HS-5 (cell line): Measurements from ENCODE around the gene TRPM8.
"Not testable (repeated sequence)": the region's sequence is repeated elsewhere in the genome, so short reads cannot be mapped to it uniquely, and the experiment has no call there.

ENCODE experiments used
- DNase-seq: peaks from one replicate; pipeline ENCODE4 v3.0.0-alpha.2; 2012; ENCODE audit warnings: low read depth

Gene TRPM8

DNA sequence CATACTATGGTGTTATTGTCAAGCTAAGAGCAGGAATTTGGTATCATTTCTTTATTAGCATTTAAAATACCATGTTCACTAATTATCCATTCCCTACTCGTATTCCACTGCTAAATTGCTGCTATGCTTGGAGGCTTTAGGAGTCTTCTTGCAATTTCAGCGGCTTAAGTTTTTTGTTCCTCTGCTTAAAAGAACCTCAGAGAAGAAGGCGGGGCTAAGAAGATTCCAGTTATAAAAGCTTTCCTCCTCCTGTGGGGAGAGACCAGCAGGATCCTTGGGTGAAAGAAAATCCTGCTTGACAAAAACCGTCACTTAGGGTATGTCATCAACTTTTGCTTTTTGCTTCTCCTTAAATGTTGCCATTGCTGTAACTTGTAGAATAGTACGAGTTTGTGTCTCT, at the start of gene TRPM8:
Gene TRPM8, plus strand, starts transcription at position 258 of the 400 bp plus-strand sequence. CDS start 9,165 bp downstream, outside the sequence.
- DNase-seq, result no peak

DNA sequence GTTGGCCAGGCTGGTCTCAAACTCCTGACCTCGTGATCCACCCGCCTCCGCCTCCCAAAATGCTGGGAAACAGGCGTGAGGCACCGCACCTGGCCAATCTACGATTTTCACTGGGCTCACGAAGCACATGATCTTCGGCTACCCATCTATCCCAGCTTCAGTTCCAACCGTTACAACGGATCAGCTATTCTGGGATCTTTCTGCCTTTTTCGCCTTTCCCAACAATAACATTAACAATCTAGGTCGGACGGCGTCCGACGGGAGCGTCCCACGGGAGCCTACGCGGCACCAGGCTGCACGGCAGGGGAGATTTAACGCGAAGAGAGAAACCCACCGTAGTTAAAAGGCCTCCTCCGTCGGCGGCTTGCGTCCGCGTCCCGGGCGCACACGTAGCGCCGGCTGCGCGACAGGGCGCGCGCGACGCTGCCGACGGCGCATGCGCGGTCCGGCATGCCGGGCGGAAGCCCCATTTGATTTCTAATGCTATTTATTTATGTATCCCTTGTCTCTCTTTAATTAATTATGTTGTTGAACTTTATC, 49.1 kb upstream of the TRPM8 start, which contains the start of gene MSL3B:
Gene MSL3B, minus strand, starts transcription at position 394 of the 540 bp plus-strand sequence.
- peak; percentile 35 for DNase-seq

DNA sequence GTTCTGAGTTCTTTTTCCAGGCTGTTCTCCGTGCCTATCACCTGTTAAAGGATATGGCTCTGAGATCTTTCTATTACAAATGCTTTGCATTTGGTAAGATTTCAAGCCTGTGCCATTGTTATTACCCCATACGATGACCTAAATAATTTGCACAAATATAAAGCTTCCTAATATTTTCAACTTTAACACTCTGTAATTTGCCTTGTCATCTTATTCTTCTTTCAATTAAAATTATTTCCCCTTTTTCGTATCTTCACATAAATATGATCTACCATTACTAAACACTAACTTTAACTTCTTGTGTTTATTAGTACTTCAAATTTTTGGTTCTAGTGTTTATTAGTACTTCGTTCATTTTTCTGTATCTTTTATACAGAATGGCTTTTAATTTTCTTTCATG, 45.7 kb upstream of the TRPM8 start:
- DNase-seq, result no peak

DNA sequence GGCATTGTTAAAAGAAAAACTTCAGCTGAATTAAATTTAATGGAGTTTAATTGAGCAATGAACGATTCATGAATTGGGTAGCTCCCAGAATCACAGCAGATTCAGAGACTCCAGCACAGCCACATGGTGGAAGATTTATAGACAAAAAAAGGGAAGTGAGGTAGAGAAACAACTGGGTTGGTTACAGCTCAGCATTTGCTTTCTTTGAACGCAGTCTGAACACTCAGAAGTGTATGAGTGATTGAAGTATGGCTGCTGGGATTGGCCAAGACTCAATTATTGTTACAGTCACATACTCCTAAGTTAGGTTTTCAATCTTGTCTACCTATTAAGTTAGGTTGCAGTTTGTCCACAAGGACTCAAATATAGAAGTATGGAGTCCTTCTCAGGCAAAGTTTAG, 45.0 kb upstream of the TRPM8 start:
- DNase-seq, result not testable (repeated sequence)

DNA sequence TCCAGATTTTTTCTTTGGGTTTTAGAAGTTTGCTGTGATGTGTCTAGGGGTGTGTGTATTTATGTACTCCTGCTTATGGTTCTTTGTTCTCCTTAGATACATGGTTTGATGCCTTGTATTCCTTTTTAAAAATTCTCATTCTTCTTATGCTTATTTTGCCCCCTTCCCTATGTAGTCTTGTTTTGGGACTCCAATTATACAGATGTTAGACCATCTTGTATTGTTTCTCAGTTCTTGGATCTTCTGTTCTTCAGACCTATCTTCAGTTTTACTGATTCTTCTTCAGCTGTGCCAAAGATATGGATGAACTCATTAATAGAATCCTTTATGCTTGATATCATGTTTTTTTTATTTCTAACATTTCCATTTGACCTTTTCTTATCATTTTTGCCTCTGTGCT, 34.8 kb upstream of the TRPM8 start:
- no peak for DNase-seq

DNA sequence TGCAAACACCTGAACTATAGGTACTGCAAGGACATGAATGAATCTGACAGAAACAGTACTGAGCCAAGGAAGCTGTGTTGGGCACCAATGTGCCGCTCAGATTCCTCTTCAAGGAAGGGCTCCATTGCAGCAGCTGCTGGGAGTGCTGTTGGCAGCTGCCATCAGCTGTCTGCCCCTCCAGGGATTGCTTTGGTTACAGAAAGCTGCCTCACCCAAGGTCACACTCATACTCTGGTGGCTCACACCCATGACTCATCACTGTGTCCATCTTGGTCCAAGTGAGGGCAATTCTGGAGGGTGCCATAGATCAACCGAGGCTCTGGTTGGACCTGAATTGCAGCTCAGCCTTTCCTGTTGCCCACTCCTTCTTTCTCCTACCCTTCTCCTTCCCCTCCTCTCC, 24.4 kb upstream of the TRPM8 start:
- no peak for DNase-seq

DNA sequence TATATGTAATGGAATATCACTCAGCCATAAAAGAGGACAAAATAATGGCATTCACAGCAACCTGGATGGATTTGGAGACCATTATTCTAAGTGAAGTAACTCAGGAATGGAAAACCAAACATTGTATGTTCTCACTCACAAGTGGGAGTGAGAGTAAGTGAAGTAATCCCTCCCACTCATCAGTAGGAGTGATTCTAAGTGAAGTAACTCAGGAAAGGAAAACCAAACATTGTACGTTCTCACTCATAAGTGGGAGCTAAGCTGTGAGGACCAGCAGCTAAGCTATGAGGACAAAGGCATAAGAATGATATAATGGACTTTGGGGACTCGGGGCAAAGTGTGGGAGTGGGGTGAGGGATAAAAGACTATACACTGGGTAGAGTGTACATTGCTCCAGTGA, 20.9 kb upstream of the TRPM8 start:
- DNase-seq, result not testable (repeated sequence)

DNA sequence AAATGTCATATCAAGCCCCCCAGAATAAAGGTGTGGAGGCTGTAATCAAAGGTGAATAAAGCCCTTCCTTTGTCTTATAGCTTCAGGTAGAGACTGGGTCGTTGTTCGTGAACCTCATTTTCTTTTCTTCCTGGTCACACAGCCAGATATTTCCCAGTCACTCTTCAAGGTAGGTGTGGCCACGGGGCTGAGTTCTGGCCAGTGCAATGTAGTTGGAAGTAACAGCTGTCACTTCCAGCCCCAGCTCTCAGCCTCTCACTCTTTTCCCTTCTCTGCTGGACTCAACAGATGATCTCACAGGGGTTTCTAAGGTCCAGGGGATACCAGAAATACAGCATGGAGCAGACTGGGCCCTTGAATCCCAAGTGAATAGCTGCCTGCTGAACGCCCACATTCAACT, 15.8 kb upstream of the TRPM8 start:
- no peak for DNase-seq

DNA sequence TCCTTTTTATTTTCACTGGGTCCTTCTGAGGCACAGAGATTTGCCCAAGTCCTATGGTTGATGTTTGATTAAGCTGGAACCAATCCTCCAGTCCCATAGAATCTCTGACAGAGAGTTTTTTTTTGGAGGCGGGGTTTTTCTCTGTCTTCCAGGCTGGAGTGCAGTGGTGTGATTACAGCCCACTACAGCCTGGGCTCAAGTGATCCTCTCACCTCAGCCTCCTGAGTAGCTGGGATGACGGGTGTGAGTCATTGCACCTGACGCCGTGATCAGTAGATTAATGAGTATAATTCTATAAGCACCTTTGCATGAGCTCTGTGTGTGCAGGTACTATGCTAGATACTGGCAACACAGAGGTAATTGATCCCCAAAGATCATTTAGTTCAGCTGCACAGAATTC, 15.3 kb upstream of the TRPM8 start:
- no peak for DNase-seq

DNA sequence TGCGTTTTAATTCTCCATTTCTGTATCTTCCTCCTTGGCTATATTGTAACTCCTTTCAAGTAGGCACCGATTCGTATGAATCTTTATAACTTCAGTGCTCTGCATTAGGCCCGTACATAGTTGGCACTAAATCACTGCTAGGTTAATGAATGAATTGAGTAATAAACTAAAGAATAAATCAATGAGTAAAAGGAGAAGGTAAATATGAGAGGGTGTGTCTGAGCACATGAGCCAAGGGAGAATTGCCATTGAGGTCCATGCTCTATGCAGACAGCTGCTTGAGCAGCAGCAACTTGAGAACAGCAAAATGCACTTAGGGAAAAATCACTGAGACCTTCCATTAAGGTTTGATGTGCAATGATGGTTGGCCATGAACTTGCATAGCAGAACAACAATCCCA, 11.2 kb upstream of the TRPM8 start:
- no peak for DNase-seq

DNA sequence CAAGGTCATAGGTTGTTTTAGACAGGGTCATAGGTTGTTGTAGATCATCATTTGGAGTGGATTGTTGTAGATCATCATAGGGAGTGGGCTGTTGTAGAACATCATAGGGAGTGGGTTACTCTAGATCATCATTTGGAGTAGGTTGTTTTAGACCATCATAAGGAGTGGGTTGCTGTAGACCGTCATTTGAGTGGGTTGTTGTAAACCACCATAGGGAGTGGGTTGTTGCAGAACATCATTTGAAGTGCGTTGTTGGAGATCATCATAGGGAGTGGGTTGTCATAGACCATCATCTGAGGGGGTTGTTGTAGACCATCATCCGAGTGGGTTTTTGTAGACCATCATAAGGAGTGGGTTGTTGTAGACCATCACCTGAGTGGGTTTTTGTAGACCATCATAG, 9.5 kb upstream of the TRPM8 start:
- no peak for DNase-seq

DNA sequence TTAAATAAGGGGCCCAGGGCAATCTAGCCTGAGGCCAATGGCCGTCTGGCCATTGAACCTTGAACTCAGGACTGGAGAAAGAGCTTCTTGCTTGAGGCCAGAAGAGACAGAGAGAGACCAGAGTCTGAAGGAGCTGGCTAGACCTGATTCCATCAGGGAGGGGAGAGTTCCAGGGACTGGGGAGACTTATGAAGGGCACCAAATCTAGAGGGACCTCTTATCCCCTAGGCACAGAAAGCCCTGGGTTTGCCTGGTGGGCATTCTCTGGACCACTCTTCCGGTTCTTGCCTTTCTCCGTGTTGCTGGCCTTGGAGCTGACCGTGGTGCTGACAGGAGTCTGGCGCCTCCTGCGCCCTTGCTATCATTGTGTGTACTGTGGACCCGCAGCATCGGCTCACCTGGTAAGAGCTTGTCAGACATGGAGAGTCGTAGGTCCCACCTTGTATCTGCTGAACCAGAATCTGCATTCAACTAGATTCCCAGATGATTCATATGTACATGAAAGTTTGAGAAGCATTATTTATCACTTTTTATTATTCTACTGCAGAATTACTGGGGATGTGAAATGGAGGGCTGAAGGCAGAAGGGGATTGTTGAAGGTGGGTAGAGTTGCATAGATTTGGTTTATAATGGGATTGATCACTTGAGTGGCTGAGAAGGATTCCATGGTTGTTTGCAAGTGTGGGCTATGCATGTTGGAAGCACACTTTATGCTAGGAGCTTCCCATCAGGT, 4.3 kb upstream of the TRPM8 start:
- DNase-seq, result no peak

DNA sequence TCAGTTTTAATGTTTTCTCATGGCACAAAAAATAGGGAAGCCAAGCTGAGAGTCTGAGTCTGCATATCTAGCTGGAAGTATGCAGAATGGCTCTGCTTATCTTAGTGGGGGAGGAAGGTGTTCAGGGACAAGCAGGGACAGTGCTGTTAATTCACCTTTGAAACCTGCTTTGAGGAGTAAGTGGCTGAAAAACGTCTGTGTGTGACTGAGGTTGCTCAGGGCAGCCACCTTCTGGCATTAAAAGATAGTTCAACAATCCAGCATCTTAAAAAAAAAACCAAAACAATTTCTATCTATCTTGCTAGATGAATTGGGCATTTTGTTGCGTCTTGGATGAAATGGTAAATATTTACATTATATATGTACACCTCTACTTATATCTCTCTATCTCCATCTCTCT, 2.0 kb upstream of the TRPM8 start:
- no peak for DNase-seq

DNA sequence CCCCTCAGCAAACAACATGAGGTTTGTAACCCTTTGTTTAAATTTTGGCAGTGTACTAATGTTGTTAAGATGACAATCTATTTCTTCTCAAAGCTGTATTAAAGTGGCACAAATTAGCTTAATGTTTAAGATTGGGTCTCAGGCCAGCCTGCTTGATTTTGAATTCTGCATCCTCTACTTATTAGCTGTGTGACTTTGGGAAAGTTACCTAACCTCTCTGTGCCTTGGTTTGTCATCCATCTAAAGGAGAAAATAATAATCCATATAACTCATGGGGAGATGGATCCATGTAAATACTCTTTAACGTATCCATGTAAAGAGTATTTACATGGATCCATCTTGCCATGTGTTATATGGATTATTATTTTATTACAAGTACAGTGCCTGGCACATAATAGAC, 2.1 kb downstream of the TRPM8 start:
- DNase-seq, result no peak

DNA sequence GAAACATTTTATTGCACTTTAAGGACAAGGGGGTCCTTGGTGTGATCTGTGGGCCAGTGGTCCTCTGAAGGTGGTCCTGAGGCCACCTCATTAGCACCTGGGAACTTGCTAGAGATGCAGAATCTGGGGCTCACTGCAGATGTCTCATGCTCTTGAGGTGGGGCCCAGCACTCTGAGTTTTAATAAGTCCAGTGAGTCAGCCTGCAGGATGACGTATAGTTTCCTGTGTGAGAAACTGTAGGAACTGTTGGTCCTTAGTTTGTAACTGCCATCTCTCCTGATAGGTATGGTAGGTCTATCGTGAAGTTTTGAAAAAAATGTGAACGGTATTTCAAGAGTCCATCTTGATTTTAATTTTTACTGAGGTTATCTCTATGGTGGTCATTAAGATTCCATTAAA, 2.8 kb downstream of the TRPM8 start:
- no peak for DNase-seq

DNA sequence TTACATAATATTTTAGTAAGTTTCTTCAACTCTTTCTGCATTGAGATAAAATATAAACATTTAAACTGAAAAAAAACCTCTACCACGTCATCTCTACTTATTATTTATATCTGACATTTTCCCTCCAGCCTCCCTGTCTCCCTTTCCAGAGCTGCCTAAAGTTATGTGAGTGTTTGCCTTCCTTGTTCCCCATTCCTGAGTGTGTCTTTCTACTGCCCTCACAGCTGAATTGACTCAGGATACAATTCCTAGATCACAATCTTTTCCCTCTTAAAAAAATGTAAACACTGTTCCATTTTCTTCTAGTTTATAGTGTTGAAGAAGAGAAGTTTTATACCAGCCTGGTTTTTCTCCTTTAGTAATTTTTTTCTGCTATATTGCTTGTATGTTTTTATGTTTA, 5.3 kb downstream of the TRPM8 start:
- no peak for DNase-seq

DNA sequence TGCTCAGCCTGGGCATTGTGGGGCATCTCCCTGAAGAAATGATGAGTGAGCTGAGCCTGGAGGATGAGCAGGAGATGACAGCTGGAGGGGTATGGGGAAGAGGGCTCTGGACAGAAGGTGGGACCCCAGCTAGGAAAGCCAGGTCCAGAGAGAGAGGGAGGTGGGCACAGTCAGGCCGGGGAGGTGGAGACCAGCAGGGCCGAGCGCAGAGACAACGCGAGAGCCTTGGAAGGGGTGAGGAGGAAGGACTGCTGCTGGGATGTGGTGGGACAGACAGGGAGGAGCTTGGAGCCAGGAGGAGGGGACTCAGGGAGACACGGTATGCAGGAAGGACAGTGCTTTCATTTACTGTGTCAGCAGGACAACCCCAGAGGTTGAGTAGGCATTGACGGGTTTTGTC, 8.2 kb downstream of the TRPM8 start:
- DNase-seq, result no peak

DNA sequence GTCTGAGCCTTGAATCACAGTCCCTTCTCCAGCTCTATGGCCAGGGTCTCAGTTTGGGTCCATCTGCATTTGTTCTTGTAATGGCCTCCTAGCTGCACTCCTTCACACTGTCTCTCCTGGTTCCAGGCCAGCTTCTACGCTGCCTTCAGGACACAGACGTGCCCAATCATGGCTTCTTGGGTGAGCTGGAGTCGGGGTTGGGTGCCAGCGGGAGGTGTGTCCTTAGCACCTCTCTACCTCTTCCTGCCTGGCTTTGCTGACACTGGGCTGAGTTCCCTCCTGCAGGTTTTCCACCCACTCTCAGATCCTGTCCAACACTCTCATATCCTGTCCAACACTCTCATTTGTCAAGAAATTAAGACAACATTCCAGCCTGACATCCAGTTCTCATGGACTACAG, 9.6 kb downstream of the TRPM8 start:
- DNase-seq, result no peak

DNA sequence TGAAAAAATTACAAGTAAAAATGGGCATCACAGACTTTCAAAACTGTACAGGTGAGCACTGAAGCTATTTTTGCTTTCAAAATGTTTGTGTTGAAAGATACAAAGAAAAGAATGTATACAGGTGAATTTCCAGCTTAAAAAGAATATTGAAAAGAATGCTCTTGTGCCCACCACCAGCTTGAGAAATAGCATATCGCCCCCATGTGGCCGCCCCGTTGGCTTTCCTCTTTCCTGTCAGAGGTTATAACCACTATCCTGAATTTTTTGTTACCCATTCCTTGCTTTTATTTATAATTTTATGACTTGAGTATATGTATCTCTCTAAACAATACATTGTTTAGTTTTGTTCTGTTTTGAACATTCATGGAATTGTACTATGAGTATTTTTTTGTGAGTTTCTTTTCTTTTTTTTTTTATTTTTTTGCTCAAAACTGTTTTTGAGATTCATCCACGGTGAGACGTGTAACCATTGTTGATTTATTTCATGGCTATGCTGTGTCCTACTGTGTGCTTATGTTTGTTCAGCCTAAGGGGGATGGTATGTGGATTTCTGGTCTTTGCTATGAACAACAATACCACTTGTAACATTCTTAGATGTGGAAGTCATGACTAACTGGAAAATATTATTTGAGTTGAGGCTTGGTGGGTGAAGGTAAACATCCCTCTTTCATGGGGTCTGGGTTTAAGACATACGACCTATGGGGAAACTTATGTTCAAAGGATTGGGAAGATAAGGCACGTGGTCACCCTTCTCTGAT, 11.6 kb downstream of the TRPM8 start:
- DNase-seq, result no peak

DNA sequence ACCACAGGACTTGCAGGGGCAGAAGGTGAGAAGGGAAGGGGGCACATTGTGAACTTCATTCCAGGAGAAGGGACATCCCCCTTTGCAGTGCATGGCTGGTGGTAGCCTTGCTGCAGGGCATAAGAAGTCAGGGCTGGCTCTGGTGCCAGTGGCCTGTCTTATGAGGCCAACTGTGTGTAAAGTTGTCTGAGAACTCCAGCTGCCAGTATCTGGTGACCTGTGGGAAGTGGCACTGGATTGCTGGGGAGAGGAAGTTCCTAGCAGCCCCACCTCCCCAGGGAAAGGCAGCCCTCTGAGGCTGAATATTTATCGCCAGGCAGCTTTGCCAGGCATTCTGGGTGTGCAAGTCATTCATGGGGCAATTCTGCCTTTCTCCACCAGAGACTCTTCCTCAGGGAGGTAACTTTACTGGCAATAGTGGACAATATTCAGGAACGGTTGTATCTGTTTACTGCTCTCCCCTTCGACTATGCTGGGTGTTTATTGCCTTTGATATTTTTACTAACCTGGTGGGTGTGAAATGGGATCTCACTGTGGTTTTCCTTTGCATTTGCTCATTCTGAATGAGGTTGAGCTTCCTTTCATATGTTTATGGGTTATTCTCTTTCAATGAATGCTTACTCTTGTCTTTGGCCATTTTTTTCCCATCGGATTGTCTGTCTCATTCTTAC, 12.3 kb downstream of the TRPM8 start:
- DNase-seq, result no peak

DNA sequence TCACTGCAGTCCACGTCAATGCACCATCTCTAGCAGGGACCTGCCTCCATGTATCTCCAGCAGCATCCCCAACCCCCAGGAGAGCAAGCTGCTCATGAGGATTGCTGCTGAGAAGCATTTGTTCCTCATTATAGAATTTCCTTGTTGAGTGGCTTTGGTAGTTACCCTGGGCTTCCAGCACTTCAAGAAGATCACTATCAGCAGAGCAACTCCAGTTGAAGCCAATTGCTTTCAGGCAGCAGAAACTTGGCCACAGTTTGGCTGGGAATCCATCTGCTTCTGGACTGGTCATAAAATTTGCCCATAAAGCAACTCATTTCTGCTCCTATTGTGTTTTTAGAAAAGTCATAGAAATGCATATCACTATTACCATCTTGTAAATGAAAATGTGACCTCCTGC, 17.4 kb downstream of the TRPM8 start:
- DNase-seq, result no peak

DNA sequence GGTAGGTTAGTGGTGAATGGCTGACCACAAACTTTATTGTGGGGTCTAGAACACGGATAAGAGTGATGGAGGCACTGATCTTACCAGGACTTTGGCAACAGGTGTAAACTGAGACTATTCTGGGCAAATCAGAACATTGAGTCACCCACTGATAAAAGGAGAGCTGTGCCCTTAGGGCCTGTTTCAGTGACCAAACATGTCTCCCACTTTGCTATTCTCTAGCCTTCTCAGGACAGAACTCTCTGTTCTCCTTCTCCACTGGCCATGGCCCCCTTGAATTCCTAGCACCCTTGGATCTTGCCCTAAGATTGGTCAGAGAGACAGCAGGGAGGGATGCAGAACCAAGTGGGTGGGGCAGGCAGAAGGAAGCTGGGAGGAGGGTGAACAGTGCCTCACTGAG, 18.3 kb downstream of the TRPM8 start:
- no peak for DNase-seq

DNA sequence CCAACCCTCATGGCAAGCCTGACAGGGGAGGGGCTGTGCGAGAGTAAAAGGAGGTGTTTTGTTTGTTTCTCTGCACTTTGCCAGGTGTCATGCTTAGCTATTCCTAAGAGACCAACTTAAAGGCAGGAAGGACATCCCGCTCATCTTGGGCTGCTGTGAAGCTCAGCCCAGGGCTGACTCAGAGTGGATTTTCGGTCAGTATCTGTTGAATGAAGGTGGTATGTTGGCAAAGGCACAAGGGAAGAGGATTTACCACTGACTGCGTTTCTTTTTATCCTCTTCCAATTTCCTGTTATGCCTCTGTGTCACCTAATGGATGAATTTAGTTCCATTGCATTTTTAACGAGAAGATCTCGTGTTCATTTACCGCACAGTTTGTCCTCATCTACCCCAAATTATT, 18.9 kb downstream of the TRPM8 start:
- DNase-seq, result no peak
